GM23338 (cell line): ENCODE results near the gene HHATL. TPM values are rescaled to one million over a fixed set of nuclear protein-coding genes. Genes with fewer than 3 reads are reported as not detected.

Experiments
- ATAC-seq: fragments of 200-7000 bp; cut with Tn5 transposase; 3 replicates; pipeline ENCODE4 v1.9.1; 2020
- DNase-seq: peaks from one replicate; pipeline ENCODE4 v3.0.0-alpha.2; 2015; ENCODE audit warnings: low spot score
- H2AFZ ChIP-seq: fragments of 200-600 bp; sonication (generic); 2 replicates; pipeline ENCODE4 v1.8.0; 2016; ENCODE audit warnings: antibody characterized with exemption, mild to moderate bottlenecking, moderate library complexity
- H3F3A ChIP-seq: fragments of 200-600 bp; sonication (generic); replicated peaks from 2 replicates; pipeline ENCODE4 v1.8.0; 2017; ENCODE audit warnings: antibody characterized with exemption, mixed run types, low read depth
- H3K27ac ChIP-seq: fragments of 200-600 bp; sonication (generic); 2 replicates; pipeline ENCODE4 v1.6.1; 2016; ENCODE audit warnings: low read depth
- H3K27me3 ChIP-seq: fragments of 200-600 bp; sonication (generic); 2 replicates; pipeline ENCODE4 v1.8.0; 2016; ENCODE audit warnings: mild to moderate bottlenecking, mixed run types, moderate library complexity; ENCODE audit not compliant: insufficient read depth
- H3K36me3 ChIP-seq: fragments of 200-600 bp; sonication (generic); 2 replicates; pipeline ENCODE4 v1.8.0; 2016; ENCODE audit warnings: mild to moderate bottlenecking; ENCODE audit not compliant: insufficient read depth
- H3K4me1 ChIP-seq: fragments of 200-600 bp; sonication (generic); 2 replicates; pipeline ENCODE4 v1.8.0; 2016; ENCODE audit warnings: mild to moderate bottlenecking, moderate library complexity; ENCODE audit not compliant: insufficient read depth
- H3K4me2 ChIP-seq: fragments of 200-600 bp; sonication (generic); 2 replicates; pipeline ENCODE4 v1.7.1; 2017; ENCODE audit warnings: mixed run types
- H3K4me3 ChIP-seq: fragments of 200-600 bp; sonication (generic); 2 replicates; pipeline ENCODE4 v1.6.1; 2016; ENCODE audit warnings: mixed run types
- H3K79me2 ChIP-seq: fragments of 200-600 bp; sonication (generic); replicated peaks from 2 replicates; pipeline ENCODE4 v1.8.0; 2017; ENCODE audit warnings: mild to moderate bottlenecking; ENCODE audit not compliant: insufficient read depth
- H3K9me2 ChIP-seq: fragments of 200-600 bp; sonication (generic); 2 replicates; pipeline ENCODE4 v1.8.0; 2017; ENCODE audit not compliant: insufficient read depth
- H4K20me1 ChIP-seq: fragments of 200-600 bp; sonication (generic); replicated peaks from 2 replicates; pipeline ENCODE4 v1.8.0; 2017; ENCODE audit warnings: mild to moderate bottlenecking; ENCODE audit not compliant: insufficient read depth
- H3K27ac Mint-ChIP-seq: 2 replicates; pipeline ENCODE4 v1.8.0; 2020; ENCODE audit warnings: inconsistent platforms, mild to moderate bottlenecking, moderate library complexity, mixed read lengths
- H3K27me3 Mint-ChIP-seq: 3 replicates; pipeline ENCODE4 v1.8.0; 2022; ENCODE audit warnings: low read depth, mild to moderate bottlenecking, moderate library complexity, mixed read lengths, inconsistent platforms; ENCODE audit not compliant: insufficient read depth, poor library complexity
- H3K36me3 Mint-ChIP-seq: 3 replicates; pipeline ENCODE4 v1.8.0; 2021; ENCODE audit warnings: low read depth, mild to moderate bottlenecking, inconsistent platforms, moderate library complexity, mixed read lengths
- H3K4me1 Mint-ChIP-seq: 3 replicates; pipeline ENCODE4 v1.8.0; 2020; ENCODE audit warnings: mild to moderate bottlenecking, inconsistent platforms, mixed read lengths
- H3K4me3 Mint-ChIP-seq: 3 replicates; pipeline ENCODE4 v1.8.0; 2021; ENCODE audit warnings: moderate library complexity, mild to moderate bottlenecking, inconsistent platforms, mixed read lengths
- H3K9me3 Mint-ChIP-seq: 3 replicates; pipeline ENCODE4 v1.8.0; 2020; ENCODE audit warnings: moderate library complexity, mild to moderate bottlenecking, inconsistent platforms, mixed read lengths
- CREB1 ChIP-seq: fragments of 250-450 bp; sonication (Bioruptor Pico); IDR thresholded peaks from 2 replicates; pipeline ENCODE4 v1.5.0; 2020; ENCODE audit warnings: low read depth, mild to moderate bottlenecking, moderate library complexity
- EZH2 ChIP-seq: fragments of 200-600 bp; sonication (generic); IDR thresholded peaks from one replicate; pipeline ENCODE4 v1.8.0; 2017; ENCODE audit warnings: antibody characterized with exemption, mild to moderate bottlenecking, low read depth; ENCODE audit not compliant: unreplicated experiment
- NANOG ChIP-seq: IDR thresholded peaks from 2 replicates; pipeline ENCODE4 v1.6.1; 2016; ENCODE audit warnings: antibody characterized with exemption, borderline replicate concordance
- STAT1 ChIP-seq: IDR thresholded peaks from one replicate; pipeline ENCODE4 v1.6.1; 2016; ENCODE audit warnings: antibody characterized with exemption; ENCODE audit not compliant: unreplicated experiment
- ZNF114 ChIP-seq: fragments of 250-450 bp; sonication (Bioruptor Pico); IDR thresholded peaks from 2 replicates; pipeline ENCODE4 v1.5.0; 2020; ENCODE audit warnings: mild to moderate bottlenecking, moderate library complexity
- polyA plus RNA-seq: library from polyadenylated mRNA; unstranded; fragments of >200 nt; fragmentation: Nextera tagmentation; extraction: Ambion mirVana; gene quantifications from 2 replicates; pipeline ENCODE4 v1.2.1, GENCODE V29; 2016
- total RNA-seq: library from RNA; depleted of rRNA; stranded (reverse); fragments of >200 nt; shearing (Covaris generic); gene quantifications from 2 replicates; pipeline ENCODE4 v1.2.3, GENCODE V29; 2014
- TF ChIP-seq, protein P1 (sequence below): IDR thresholded peaks from one replicate; pipeline ENCODE4 v1.6.1; 2018; ENCODE audit warnings: antibody characterized with exemption; ENCODE audit not compliant: unreplicated experiment
- TF ChIP-seq, protein P2 (sequence below): fragments of 250-450 bp; sonication (Bioruptor Pico); IDR thresholded peaks from 2 replicates; pipeline ENCODE4 v1.5.0; 2020; ENCODE audit warnings: mild to moderate bottlenecking, moderate library complexity

Gene HHATL
- total and polyA plus RNA-seq, 2 experiments from 2014 or later: not detected

DNA sequence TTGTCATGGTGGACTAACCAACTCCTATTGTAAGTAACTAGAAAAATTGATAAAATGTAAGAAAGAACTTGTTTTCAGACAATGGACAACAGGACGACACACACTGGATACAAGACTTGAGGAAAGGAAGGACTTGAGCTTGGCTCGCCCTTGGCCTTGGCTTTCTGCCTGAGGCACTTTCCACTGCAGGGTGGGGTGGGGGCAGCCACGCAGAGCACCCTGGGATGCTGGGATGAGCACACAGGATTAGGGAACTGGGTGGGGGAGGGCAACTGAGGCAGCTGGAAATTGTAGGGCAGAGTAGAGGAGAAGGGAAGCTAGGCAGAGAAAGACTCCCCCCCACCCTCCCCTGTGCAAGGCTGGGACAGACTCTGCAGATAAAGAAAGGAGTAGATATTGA is 25.5 kb upstream of the HHATL start:
- Histone ChIP-seq H3K79me2 (no peaks in the 10 kb centered on the region), H3K4me3 (no peak overlapping the region), H3K27ac (no peak overlapping the region), H3F3A (no peaks in the 10 kb centered on the region), H3K36me3 (no peaks in the 10 kb centered on the region), H4K20me1 (no peaks in the 10 kb centered on the region), H3K4me1 (peaks cover 6% of the 10 kb centered on the region), H2AFZ (no peak overlapping the region), H3K9me2 (peaks cover 3% of the 10 kb centered on the region; the same call in 1 of the 2 replicates), H3K27me3 (no peaks in the 10 kb centered on the region), H3K4me2 (no peak overlapping the region)
- Mint-ChIP-seq H3K27ac (no peak overlapping the region), H3K36me3 (no peaks in the 10 kb centered on the region), H3K27me3 (peaks cover 6% of the 10 kb centered on the region), H3K9me3 (no peaks in the 10 kb centered on the region), H3K4me1 (peaks cover 20% of the 10 kb centered on the region), H3K4me3 (no peak overlapping the region)
- ATAC-seq (peak; percentile 35; the same call in 1 of the 3 replicates), DNase-seq (no peak)
- no peak for TF ChIP-seq CREB1 (CRISPR knock-in tag)
- no peak for TF ChIP-seq STAT1
- TF ChIP-seq EZH2: no peak
- no peak for TF ChIP-seq NANOG
- TF ChIP-seq, protein P1, sequence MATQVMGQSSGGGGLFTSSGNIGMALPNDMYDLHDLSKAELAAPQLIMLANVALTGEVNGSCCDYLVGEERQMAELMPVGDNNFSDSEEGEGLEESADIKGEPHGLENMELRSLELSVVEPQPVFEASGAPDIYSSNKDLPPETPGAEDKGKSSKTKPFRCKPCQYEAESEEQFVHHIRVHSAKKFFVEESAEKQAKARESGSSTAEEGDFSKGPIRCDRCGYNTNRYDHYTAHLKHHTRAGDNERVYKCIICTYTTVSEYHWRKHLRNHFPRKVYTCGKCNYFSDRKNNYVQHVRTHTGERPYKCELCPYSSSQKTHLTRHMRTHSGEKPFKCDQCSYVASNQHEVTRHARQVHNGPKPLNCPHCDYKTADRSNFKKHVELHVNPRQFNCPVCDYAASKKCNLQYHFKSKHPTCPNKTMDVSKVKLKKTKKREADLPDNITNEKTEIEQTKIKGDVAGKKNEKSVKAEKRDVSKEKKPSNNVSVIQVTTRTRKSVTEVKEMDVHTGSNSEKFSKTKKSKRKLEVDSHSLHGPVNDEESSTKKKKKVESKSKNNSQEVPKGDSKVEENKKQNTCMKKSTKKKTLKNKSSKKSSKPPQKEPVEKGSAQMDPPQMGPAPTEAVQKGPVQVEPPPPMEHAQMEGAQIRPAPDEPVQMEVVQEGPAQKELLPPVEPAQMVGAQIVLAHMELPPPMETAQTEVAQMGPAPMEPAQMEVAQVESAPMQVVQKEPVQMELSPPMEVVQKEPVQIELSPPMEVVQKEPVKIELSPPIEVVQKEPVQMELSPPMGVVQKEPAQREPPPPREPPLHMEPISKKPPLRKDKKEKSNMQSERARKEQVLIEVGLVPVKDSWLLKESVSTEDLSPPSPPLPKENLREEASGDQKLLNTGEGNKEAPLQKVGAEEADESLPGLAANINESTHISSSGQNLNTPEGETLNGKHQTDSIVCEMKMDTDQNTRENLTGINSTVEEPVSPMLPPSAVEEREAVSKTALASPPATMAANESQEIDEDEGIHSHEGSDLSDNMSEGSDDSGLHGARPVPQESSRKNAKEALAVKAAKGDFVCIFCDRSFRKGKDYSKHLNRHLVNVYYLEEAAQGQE: no peak
- no peak for TF ChIP-seq ZNF114 (CRISPR knock-in tag)
- TF ChIP-seq, protein P2, sequence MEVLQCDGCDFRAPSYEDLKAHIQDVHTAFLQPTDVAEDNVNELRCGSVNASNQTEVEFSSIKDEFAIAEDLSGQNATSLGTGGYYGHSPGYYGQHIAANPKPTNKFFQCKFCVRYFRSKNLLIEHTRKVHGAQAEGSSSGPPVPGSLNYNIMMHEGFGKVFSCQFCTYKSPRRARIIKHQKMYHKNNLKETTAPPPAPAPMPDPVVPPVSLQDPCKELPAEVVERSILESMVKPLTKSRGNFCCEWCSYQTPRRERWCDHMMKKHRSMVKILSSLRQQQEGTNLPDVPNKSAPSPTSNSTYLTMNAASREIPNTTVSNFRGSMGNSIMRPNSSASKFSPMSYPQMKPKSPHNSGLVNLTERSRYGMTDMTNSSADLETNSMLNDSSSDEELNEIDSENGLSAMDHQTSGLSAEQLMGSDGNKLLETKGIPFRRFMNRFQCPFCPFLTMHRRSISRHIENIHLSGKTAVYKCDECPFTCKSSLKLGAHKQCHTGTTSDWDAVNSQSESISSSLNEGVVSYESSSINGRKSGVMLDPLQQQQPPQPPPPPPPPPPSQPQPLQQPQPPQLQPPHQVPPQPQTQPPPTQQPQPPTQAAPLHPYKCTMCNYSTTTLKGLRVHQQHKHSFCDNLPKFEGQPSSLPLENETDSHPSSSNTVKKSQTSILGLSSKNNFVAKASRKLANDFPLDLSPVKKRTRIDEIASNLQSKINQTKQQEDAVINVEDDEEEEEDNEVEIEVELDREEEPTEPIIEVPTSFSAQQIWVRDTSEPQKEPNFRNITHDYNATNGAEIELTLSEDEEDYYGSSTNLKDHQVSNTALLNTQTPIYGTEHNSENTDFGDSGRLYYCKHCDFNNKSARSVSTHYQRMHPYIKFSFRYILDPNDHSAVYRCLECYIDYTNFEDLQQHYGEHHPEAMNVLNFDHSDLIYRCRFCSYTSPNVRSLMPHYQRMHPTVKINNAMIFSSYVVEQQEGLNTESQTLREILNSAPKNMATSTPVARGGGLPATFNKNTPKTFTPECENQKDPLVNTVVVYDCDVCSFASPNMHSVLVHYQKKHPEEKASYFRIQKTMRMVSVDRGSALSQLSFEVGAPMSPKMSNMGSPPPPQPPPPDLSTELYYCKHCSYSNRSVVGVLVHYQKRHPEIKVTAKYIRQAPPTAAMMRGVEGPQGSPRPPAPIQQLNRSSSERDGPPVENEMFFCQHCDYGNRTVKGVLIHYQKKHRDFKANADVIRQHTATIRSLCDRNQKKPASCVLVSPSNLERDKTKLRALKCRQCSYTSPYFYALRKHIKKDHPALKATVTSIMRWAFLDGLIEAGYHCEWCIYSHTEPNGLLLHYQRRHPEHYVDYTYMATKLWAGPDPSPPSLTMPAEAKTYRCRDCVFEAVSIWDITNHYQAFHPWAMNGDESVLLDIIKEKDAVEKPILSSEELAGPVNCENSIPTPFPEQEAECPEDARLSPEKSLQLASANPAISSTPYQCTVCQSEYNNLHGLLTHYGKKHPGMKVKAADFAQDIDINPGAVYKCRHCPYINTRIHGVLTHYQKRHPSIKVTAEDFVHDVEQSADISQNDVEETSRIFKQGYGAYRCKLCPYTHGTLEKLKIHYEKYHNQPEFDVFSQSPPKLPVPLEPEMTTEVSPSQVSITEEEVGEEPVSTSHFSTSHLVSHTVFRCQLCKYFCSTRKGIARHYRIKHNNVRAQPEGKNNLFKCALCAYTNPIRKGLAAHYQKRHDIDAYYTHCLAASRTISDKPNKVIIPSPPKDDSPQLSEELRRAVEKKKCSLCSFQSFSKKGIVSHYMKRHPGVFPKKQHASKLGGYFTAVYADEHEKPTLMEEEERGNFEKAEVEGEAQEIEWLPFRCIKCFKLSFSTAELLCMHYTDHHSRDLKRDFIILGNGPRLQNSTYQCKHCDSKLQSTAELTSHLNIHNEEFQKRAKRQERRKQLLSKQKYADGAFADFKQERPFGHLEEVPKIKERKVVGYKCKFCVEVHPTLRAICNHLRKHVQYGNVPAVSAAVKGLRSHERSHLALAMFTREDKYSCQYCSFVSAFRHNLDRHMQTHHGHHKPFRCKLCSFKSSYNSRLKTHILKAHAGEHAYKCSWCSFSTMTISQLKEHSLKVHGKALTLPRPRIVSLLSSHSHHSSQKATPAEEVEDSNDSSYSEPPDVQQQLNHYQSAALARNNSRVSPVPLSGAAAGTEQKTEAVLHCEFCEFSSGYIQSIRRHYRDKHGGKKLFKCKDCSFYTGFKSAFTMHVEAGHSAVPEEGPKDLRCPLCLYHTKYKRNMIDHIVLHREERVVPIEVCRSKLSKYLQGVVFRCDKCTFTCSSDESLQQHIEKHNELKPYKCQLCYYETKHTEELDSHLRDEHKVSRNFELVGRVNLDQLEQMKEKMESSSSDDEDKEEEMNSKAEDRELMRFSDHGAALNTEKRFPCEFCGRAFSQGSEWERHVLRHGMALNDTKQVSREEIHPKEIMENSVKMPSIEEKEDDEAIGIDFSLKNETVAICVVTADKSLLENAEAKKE (CRISPR knock-in tag): no peak
